GM12872 (cell line): Measurements from ENCODE around the gene ZFYVE28.

Source experiments
- TF ChIP-seq, protein P1 (sequence below): IDR thresholded peaks from 3 replicates; pipeline ENCODE4 v1.5.1; 2011; ENCODE audit warnings: low read depth, mild to moderate bottlenecking, low read length, moderate library complexity; ENCODE audit not compliant: insufficient read depth

The ZFYVE28 gene

DNA sequence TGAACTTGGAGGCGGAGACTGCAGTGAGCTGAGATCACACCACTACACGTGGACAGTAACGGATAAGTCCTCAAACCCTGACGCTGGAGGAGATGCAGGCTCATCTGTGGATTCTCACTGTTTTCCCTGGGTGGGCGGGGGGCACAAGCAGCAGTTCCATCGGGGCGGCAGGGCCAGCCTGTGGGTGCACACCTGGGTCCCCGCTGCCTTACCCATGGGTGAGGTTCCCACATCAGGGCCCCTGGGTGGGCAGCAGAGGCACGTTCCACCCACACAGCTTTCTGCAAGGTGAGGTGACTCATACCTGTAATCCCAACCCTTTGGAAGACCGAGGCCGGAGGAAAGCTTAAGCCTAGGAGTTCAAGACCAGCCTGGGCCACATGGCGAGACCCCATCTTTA lies 100.0 kb downstream of the ZFYVE28 start:
- TF ChIP-seq, protein P1, sequence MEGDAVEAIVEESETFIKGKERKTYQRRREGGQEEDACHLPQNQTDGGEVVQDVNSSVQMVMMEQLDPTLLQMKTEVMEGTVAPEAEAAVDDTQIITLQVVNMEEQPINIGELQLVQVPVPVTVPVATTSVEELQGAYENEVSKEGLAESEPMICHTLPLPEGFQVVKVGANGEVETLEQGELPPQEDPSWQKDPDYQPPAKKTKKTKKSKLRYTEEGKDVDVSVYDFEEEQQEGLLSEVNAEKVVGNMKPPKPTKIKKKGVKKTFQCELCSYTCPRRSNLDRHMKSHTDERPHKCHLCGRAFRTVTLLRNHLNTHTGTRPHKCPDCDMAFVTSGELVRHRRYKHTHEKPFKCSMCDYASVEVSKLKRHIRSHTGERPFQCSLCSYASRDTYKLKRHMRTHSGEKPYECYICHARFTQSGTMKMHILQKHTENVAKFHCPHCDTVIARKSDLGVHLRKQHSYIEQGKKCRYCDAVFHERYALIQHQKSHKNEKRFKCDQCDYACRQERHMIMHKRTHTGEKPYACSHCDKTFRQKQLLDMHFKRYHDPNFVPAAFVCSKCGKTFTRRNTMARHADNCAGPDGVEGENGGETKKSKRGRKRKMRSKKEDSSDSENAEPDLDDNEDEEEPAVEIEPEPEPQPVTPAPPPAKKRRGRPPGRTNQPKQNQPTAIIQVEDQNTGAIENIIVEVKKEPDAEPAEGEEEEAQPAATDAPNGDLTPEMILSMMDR: no peak

DNA sequence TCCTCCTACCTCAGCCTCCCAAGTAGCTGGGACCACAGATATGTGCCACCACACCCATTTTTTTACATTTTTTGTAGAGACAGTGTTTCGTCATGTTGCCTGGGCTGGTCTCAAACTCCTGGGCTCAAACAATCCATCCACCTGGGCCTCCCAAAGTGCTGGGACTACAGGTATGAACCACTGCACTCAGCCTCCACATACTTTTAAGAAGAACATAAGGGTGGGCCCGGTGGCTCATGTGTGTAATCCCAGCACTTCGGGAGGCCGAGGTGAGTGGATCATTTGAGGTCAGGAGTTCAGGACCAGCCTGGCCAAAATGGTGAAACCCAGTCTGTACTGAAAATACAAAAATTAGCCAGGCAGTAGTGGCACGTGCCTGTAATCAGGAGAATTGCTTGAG lies 105.1 kb downstream of the ZFYVE28 start:
- TF ChIP-seq, protein P1: no peak

DNA sequence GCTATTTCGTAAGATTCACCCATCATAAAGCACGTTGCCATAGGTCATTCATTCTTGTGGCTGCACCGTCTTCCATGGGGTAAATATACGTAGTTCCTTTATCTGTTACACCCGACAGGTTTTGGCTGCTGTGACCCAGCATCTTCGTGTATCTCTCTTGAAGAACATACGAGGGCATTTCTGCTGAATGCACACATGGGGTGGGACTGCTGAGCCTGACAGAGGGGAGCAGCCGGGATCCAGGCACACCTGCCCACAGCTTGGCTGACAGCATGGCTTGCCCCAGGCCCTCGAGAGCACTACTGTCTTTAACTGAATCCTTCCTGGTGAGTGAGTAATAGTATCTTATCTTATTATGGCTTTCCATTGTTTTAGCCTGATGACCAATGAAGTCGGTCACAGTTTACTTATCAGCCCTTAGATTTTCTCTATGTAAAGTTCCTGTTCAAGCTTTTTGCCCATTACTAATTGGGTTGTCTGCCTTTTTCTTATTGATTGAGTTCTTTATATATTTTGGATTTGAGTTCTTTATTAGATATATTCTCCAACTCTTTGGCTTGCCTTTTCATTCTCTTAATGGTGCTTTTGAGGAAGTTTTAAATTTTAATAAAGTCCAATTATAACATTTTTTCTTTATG lies 111.6 kb downstream of the ZFYVE28 start:
- TF ChIP-seq, protein P1: no peak

DNA sequence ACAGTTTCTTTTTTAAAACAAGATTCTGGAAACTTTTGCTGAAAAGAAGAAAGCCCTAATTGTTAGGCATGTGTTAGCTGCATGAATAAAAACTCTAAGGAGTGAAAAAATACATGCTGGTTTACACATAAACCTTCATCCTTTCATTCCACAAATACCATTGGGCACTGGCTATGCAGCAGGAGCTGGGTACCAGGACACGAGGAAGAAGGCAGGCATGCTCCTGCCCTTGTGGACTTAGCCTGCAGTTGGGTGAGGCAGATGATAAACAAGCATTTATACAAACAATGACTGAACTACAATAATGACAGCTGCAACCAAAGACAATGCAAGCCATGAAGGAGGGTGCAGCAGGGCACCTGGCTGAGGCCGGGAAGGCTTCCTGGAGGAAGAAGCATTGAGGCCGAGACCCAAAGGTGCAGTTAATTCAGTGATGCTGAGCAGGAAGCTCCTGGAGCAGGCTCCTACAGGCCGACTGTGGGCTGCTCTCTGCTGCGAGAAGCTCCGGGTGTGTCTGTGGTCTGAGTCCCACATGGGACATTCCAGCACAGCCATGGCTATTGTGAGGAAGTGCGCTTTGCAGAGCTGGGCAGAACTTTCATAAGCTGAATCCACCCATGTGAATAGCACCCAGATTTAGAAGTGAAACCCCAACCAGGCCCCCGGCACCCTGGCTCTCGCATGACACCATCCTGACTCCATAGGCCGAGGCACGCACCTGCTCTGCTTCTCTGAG lies 112.5 kb downstream of the ZFYVE28 start:
- TF ChIP-seq, protein P1: no peak

DNA sequence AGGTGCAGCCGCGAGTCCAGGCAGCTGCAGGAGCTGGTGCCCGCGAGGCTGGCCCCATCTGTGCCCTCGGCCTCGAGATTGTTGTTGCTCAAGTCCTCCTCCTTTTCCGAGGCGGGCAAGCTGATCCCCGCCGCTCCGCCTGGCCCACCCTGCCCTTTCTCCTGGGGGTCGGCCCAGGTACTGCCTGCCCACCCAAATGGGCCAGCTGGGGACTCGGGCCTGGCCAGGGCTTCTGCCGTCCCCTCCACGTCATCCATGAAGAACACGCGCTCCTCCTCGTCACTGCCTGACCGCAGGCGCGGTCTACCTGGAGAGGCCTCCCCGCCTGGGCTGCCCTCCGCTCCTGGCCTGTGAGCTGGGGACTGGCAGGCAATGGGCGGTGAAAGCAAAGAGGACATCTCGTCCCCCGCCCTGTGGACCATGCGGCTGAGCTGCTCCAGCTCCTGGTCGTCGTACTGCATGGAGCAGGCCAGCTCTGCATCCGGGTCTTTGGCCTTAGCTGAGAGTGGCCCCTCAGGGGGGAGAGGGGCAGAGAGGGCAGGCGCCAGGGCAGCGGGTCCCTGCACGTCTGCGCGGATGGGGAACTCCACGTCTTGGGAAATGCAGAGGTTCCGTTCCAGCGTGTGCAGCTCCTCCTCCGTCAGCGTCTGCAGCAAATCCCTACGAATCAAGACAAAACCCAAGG lies 113.4 kb downstream of the ZFYVE28 start:
- TF ChIP-seq, protein P1: no peak

DNA sequence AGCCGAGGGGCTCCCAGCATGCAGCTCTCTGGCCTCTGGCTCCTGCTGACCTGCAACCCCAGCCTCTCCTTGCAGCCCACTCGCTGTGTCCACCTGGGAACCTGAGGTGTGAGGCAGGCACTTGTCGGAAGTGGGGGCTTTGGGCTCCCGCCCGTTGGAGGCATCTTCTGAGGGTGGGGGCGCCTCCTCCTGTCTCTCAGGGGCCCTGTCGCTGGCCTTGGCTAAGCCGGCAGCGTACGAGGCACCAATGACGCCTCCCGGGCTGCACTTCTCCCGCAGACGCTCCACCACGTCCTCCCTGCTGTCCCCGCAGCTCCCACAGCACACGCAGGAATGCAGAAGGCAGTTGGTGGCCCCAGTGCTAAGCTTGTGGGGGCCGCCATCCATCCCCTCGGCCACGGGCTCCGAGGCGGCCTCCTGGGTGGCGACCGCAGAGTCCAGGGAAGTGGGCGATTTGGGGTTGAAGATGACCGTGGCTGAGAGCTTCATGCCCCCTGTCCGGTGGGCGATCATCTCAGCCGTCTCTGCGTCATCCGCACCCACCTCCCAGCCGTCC lies 114.0 kb downstream of the ZFYVE28 start:
- TF ChIP-seq, protein P1: no peak

DNA sequence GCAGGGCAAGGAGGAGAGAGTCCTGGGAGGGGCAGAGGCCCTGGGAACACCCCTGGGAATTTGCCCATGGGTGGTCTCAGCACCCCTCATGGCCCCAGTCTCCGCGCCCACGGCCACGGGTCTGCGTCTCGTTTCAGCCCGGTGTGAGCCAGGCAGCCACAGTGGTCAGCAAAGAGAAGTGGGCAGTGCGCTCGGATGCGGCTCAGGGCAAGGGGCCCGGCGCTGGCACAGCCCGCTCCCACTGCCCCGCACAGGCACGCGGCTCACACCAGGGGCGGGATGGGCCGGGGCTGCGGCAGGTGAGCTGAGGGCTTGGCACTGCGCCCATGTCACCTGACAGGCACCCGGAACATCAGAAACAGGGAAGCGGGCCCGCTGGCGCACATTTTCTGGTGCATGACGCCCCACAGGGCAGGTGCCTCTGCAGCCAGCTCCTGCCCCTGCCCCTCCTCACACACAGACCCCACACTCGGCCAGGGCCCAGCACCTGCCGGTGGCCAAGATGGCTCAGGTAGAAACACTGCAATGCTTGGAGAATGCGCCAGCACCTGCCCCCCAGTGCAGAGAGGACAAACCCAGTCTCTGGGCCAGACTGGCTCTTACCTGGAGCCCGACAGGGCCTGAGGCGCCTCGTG lies 114.6 kb downstream of the ZFYVE28 start:
- TF ChIP-seq, protein P1: no peak
